UCSD-AML1 (cell line): ENCODE data around the gene SUGP2.
"Not testable (repeated sequence)": the region's sequence is repeated elsewhere in the genome, so short reads cannot be mapped to it uniquely, and the experiment has no call there.

Experiments used
- DNase-seq: peaks from one replicate; lab custom pipeline; 2025; ENCODE audit not compliant: unreplicated experiment; lab: John Stamatoyannopoulos, UW

The SUGP2 gene

DNA sequence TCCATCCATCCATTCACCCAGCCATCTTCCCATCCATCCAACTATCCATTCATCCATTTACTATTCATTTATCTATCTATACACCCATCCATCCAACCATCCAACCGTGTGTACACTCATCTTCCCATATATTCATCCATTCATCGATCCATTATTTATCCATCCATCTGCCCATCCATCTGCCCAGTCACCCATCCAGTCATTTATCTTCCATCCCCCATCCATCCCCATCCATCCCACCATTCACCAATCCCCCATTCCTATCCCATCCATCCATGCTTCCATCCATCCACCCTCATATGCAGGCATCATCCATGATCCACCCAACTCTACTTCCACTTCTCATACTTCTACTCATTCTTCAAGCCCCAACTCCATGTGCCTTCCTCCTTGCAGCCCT, 78.3 kb downstream of the SUGP2 start:
- DNase-seq = no peak

DNA sequence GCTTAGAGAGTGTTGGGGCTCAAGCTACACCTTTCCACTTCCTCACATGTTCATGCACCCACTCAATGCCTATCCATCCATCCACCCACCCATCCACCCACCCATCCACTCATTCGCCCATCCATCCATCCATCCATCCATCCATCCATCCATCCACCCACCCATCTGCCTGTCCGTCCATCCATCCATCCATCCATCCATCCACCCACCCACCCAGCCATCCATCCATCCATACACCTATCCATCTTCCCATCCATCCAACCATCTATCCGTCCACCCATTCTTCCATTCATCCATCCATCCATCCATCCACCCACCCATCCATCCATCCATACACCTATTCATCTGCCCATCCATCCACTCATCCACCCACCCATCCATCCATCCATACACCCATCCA, 79.2 kb downstream of the SUGP2 start:
- no peak for DNase-seq

DNA sequence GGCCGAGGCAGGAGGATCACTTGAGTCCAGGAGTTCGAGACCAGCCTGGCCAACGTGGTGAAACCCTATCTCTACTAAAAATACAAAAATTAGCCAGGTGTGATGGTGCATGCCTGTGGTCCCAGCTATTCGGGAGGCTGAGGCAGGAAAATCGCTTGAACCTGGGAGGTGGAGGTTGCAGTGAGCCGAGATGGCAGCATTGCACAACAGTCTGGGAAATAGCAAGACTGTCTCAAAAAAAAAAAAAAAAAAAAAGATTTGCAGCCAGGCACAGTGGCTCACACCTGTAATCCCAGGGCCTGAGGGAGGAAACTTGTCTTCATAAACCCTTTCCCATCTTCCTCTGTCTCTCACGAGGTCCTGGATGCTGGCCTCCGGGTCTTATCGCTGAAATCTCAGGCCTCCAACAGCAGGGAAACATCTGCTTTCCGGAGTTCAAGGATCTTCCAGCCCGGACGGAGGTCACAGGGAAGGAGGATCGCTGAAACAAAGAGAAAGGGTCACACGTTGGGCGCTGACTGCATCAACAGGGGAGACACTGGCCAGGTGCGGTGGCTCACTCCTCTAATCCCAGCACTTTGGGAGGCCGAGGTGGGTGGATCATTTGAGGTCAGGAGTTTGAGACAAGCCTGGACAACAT, 80.8 kb downstream of the SUGP2 start:
- not testable (repeated sequence) for DNase-seq

- DNase-seq = no peak
Observed at GRCh38 chr19:18951721-18952281, 81.5 kb downstream of the SUGP2 start.

- no peak for DNase-seq
Observed at GRCh38 chr19:18949858-18950257, 83.5 kb downstream of the SUGP2 start.

GRCh38 chr19:18948976-18949356, 84.4 kb downstream of the SUGP2 start:
- no peak for DNase-seq

- DNase-seq = no peak
Observed at GRCh38 chr19:18948075-18948975, 85.0 kb downstream of the SUGP2 start.

DNA sequence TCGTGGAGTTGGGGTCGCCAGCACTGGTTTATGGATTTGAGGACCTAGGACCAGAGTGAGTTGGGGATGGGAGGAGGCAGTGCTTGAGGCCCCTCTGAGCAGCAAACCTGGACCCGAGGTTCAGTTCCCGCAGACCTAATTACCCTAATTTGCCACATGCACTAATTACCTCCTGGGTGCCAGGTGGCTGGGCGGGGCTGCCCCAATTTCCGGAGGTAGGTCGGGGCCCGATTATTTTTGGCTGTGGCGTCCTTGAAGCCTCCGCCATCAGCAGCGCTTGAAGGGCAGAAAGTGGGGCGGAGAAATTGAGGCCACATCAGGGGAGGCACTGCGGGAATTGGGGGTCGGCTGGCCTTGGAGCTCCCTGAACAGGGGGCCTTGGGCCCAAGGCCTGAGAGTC, 86.4 kb downstream of the SUGP2 start:
- DNase-seq = no peak

DNA sequence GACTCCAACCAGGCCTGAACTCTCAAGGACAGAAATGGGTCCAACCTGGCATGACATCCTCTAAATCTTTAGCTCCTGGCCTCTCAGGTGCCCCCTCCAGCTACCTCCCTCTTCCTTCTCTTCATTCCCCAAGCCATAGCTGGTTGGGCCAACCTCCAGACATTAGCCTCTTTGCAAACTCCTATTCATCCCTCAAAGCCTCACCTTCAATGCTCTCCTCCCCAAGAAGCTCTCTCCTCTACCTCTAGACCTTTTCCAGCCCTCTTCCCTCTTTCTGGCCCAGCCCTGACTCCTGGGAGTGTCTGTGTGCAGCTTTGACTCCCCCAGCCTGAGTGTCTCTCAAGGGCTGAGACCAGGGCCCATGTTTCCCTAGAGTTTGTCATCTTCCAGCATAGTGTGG, 87.0 kb downstream of the SUGP2 start:
- no peak for DNase-seq

DNA sequence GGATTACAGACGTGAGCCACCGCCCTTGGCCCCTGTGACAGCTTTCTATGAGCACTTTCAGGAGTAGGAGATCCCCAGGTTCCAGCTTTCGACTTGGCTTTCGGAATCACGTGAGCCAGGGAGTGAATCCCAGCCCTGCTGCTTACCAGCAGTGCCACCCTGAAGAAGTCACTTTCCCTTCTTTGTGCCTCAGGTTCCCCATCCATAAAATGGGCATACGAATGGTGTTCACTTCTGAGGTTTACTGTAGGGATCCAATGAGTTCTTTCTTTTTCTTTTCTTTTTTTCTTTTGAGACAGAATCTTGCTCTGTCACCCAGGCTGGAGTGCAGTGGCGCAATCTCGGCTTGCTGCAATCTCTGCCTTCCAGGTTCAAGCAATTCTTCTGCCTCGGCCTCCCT, 88.0 kb downstream of the SUGP2 start:
- DNase-seq = no peak

DNA sequence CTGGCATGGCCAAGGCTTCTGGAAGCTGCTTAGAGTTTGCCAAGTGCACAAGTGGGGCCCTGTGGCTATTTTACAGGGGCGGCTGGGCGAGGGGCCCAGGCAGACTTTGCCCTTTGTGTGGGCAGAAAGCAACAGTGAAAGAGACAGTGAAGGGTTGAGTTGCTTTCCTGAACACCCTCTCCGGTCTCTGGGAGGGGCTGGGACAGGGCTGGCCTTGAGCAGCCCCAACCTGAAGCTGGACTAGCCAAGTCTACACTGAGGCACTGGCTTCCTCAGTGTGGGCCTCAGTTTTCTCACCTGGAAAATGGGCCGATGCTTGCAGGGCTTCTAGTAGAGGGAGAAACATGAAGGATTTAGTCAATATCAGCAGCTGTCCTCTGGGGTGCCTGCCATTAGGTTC, 89.9 kb downstream of the SUGP2 start:
- no peak for DNase-seq

GRCh38 chr19:18942692-18943091, 90.6 kb downstream of the SUGP2 start:
- DNase-seq = no peak

- DNase-seq = no peak
Observed at GRCh38 chr19:18941628-18942354, 91.5 kb downstream of the SUGP2 start.
